Left ventricle myocardium superior (tissue), 1 donor: ENCODE data around the gene DCHS2. TPM values are rescaled to one million over a fixed set of nuclear protein-coding genes. Genes with fewer than 3 reads are reported as not detected.
A peak's percentile ranks its signal among the peaks of the same experiment; 100 is the strongest.

Source experiments
- ATAC-seq: fragments of 200-7000 bp; cut with Tn5 transposase; one replicate; pipeline ENCODE4 v1.9.1; 2020; ENCODE audit warnings: mild to moderate bottlenecking, moderate library complexity
- DNase-seq: peaks from one replicate; pipeline ENCODE4 v3.0.0-alpha.2; 2020
- intact Hi-C: fragments of 100-400 bp; cut with micrococcal nuclease; formaldehyde crosslinking; loops from one replicate; pipeline ENCODE4 v1.11.0; 2022
- total RNA-seq: library from RNA; stranded (reverse); fragmentation: NEBNext Ultra II Directional; extraction: Animal tissue kit (Norgen Biotek cat#: 25700); gene quantifications from one replicate; pipeline ENCODE4 v1.2.1, GENCODE V29; 2021
- donor health status: DM: no; HTN: yes; CAD: no; lungs with severe emphysema.

The DCHS2 gene
- total RNA-seq, 1 donor from 2014 or later = not detected

DNA sequence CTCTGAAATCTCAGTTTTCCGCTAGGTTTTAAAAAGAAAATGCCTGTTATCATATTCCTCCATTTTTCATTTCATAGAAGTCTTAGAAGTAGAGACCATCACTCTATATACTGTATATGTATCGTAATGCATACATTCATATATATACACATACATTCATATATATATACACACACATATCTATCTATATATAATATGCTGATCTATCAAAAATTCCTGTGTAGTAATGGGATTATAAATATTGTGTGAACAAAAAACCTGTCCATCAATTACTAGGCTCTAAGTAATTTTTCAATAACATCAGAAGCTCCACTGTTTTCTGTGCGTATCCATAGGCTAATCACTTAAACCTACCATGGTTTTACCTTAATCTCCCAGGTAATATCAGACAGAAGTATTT, 150.2 kb downstream of the DCHS2 start:
- no peak for DNase-seq
- no peak for ATAC-seq
- intact Hi-C loops = no loop called here

DNA sequence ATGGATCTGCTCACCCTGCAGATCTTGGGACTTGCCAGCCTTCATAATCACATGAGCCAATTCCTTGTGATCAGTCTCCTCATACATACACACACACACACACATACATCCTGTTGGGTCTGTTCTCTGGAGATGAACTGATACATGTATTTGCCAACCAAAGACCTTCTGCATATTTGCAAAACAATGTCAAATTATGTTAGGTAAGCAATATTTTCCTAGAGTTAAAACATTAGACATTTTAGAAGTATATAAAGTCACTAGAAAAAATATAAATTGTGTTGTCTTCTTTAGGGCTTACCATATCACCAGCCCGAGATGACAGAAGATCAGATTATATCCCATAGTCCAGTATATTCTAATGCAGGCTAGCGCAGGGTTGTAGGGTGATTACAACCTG, 156.0 kb downstream of the DCHS2 start:
- no peak for ATAC-seq
- DNase-seq = no peak
- intact Hi-C loops = no loop called here

DNA sequence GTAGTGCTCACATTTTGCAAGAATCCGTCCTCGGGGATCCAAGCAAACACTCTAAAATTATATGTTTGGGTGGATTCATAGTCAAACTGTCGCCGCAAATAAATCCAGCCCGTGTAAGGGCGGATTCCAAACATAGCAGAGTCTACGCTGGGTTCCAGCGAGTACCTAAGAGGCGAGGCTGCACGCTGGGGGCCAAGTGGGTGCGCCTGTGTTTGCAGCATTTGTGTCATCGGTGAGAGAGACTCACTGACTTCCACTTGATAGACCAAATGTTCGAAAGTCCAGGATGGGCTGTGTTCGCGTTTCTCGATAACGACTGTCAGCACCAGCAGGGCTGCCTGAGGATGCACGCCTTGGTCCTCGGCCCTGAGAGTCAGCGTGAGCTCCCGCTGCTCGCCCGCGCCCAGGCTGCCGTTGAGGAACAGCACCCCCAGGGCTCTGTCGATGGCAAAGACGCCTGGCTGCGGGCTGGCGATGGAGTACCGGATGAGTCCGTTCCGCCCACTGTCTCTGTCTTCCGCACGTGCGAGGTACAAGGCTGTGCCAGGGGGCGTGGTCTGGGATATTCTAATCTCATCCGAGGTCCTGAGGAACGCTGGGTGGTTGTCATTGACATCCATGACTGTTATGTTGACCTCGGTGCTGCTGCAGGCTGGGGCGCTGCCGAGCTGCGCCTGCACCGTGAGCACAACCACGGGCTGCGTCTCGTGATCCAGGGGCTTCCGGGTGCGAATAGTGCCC, 158.7 kb downstream of the DCHS2 start:
- ATAC-seq = peak; percentile 17
- DNase-seq = no peak
- intact Hi-C loops = no loop called here

DNA sequence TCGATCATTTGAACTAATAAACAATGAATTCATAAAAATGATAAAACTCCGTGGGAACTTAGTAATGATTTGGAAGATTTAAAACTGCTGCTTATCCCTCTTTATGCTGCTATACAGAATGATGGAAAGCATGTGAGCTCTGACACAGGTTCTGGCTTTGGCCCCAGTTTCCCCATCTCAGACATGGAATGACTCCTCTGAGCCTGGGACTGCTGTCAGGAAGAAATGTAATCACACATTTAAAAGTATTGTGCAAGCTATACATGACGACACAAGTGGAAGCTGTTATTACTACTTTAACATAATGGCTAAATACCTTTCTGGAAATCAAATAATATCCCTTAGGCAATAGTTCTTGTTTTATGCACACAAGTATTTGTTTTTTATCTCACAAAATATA, 161.7 kb downstream of the DCHS2 start:
- intact Hi-C loops = no loop called here
- no peak for ATAC-seq
- DNase-seq = no peak

DNA sequence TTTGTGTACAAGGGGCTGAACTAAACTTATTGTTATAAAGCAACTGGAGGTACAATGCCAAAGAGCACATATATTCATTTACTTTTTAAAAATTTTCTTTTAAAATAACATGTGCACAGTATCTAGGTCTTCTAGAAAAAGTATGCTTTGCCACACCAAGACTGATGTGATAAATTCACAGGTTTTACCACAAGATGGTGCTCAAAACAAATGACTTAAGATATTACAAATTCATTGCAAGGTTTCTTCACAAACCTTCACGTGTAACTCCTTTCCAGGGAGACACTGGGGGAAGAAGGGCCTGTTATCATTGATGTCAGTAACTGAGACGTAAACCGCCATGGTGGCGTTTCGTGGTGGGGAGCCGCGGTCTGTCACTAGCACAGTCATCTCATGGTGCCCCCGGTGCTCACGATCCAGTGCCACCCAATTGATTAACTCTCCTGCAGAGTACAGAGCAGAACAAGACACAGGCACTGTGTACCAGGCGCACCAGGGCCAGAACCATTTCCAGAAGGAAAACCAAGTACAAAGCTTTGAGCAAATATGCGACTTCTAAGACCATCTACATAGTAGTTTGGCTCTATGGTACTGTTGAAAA, 162.2 kb downstream of the DCHS2 start:
- ATAC-seq = no peak
- intact Hi-C loops = no loop called here
- no peak for DNase-seq

DNA sequence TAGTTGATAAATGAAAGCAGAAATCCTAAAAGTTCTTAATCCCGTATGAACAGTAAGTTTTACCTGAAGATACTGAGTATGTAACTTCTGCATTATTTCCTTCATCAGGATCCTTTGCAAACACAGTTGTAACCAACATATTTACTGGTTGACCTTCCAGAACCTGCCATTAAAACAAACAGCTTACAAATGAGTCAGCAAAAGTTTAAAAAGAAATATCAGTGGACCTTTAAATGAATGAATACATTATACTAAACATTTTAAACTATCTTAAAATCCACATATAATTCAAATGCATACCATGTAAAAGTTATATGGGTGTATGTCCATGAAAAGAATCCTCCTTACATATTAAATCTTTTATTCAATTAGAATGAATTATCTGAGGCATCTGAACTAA, 163.6 kb downstream of the DCHS2 start:
- ATAC-seq = no peak
- DNase-seq = no peak
- intact Hi-C loops = no loop called here

DNA sequence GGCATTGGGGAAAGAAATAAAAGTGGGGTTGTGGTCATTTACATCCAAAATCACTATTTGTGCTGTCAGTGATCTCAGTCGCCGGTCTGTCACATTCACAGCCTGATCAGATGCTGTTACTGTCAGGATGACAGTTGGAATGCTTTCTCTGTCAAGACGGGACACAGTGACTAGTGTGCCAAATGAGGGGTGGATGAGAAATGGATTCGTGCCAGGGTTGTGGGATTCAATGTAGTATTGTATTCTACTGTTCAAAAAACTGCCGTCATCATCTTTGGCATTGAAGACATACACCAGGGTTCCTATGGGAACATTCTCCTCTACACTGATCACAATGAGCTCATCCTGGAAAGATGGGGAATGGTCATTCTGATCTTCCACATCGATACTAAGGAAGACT, 171.1 kb downstream of the DCHS2 start:
- intact Hi-C loops = no loop called here
- no peak for DNase-seq
- no peak for ATAC-seq

DNA sequence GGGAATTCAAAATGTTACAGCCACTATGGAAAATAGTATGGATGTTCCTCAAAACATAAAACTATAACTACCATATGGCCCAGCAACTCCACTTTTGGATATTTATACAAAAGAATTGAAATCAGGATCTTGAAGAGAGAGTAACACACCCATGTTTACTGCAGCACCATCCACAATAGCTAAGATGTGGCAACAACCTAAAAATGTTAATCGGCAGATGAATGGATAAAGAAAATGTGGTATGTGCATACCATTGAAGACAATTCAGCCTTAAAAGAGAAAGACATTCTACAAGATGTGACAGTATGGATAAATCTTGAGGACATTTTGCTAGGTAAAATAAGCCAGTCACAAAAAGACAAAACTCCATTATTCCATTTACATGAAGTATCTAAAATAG, 171.9 kb downstream of the DCHS2 start:
- intact Hi-C loops = no loop called here
- ATAC-seq = no peak
- no peak for DNase-seq

DNA sequence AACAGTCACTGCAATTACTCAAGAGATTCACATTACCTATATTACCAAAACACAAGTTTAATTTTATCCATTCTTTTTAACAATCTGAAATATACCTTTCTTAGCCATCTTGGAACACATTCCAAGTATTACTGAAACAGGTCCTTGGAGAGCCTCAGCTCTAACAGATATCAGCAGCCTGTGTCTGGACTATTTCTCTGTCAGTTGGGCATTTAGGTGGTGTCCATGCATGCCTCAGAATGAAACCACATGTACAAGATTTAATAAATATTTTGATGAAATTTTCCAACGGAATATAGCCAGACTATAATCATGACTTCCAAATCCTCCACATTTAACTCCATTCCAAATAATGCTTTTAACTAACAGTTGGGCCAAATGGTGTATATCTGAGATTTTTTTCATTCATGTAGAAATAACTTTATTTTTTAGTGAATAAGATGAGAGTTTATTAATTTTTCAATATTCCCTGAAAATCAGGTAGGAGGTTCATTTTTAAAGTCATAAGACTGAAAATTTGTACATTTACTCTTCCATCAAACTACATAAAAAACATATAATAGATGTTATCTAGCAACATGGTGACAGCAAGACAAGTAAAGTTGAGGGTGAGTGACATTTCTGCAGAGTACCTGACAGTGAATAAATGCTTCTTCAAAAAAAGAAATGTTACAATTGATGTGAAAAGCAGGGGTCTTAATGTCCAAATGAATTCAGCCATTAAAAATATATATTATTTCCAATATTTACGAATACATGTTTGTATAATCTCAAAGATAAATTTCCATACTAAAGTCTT, 174.2 kb downstream of the DCHS2 start:
- intact Hi-C loops = no loop called here
- DNase-seq = no peak
- no peak for ATAC-seq

DNA sequence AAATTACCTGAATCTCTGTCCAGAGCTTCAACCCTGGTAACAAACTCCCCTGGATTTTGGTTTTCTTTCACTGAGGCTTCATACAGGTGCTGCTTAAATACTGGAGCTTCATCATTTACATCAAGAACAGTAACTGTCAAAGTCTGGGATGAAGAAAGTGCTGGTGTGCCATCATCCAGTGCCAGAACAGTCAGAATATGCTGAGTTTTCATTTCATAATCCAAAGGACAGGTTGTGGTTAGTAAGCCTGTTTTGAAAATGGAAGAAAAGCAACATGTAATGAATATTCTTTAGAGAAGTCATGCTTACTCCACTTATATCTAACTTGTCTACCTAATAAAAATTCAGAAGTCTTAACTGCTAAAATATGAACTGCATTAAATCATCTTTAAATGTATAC, 175.9 kb downstream of the DCHS2 start:
- intact Hi-C loops = no loop called here
- no peak for ATAC-seq
- no peak for DNase-seq

DNA sequence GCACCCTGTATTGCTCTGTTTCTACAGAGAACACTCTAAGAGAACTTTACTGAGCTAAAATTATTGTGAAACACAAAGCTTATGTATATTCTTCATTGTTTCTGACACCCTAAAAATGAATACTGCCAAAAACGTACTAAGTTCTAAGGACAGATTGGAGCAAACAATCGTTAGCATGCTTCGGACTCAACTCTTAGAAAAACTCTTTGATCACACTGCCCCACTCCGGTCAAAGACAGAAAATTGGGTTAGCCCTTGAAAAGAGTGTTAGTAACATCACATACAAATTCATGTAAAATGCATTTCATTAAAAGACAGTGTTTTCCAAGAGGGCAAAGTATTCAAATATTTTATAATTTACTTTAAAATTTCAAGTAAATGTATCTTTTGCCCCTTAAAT, 177.4 kb downstream of the DCHS2 start:
- intact Hi-C loops = no loop called here
- ATAC-seq (no peak), DNase-seq (no peak)

DNA sequence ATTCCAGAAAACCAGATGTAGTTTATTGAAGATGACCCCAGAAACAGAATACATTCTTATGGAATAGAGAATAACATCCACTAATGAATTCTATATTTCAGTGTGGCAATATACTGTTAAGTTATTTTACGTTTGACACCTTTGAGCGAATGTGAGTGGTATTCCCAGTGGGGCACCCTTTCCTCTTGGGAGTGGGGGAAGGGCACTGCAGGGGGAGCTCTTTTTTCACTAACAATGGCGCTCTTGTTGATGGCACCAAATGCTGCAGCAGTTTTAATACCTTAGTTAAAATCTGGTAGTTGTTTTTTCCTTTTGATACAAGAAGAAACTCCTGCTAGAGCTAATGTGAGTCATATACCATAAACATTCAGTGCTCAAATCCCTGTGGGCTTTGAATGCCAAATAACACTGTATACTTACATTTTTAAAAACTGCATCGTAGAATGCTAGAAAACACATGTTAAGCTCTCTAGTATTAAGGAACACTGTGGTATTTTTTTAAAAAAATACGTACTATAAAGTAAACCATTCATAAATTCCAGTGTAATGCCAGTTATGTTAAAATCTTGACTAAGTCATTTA, 178.5 kb downstream of the DCHS2 start:
- ATAC-seq (no peak), DNase-seq (no peak)
- intact Hi-C loops = no loop called here

DNA sequence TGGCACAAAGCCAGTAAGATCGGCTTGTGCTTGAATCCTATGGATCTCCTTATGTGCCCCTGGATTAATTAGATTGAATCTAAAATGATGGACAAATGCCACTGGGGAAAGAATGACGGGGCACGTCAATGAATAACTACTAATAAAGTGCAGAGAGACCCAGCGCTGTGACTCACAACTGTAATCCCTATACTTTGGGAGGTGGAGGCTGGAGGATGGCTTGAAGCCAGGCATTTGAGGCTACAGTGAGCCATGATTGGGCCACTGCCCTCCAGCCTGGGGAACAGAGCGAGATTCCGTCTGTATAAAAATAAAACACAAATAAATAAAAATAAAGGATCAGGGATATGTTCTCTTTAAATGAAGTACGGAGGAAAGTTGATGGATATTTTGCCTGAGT, 179.4 kb downstream of the DCHS2 start:
- intact Hi-C loops = no loop called here
- ATAC-seq (no peak), DNase-seq (no peak)

DNA sequence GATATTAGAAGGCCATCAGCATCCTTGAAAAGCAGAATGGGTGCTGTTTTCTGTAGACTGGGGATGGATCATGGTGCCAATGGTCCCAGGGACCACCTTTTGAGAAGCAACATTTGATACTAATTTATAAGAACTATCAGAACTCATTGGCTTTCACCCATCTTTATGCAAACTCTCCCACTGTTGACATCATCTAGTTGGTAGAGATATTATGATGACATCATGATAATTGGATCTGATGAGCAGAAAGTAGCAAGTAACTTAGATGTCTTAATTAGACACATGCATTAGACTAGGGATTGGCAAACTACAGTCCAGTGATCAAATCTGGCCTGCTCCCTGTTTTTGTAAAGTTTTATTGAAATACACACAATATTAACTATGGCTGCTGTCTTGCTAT, 181.0 kb downstream of the DCHS2 start:
- intact Hi-C loops = no loop called here
- DNase-seq = no peak
- ATAC-seq = no peak

DNA sequence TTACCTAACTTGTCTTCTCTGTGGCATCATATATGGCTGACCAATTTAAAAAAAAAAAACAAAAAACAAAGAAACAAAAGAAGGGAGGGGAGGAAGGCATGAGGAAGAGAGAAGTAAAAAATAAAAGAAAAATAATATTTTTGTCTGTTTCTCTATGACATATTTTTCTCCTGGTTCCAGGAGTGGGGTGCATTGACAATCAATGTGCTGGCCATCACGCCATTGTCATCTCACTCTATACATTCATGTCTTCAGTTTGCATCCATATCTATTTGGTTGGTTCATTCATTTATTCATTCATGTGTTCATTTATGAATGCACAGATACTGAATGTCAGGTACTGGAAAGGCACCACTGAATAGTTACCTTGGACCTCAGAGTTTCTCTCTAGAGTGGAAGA, 183.4 kb downstream of the DCHS2 start:
- ATAC-seq = no peak

DNA sequence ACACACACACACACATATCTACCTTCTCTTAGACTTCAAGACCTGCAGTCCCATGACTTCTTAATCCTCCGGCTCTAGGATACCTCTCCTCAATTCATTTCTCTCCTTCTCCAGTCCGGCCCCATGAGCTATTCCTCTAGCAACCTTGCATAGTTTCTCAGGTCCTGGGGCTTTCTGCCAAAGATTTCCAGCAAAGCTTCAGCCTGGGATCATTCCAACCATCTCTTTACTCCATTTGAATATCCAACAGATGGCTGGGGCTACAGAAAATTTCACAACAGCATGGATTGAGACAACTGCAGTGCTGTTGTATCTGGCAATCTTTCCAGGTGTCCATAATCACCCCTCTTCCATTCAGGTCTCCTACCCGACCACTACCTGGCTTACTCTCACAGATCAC, 184.1 kb downstream of the DCHS2 start:
- intact Hi-C loops = no loop called here
- no peak for ATAC-seq

More for the DNA sequence above, 183.4 kb downstream of the DCHS2 start:
- intact Hi-C loops = no loop called here
- no peak for DNase-seq

DNA sequence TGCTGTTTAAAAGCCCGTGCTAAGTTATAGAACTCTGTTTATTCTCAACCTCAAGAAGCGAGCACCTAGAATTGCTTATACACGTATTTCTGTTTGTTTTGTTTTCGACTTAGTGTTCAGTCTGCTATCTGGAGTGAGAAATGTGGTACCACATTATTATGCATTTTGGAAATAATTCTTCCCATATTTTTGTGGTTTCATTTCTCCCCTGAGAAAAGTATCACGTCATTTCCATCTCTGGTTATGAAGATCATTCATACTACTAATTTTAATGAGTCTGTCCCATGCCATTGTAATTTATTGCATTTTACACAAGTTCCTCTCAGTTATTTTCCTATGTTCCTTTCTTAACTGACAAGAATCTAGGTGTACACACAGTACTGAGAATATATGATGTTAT, 186.0 kb downstream of the DCHS2 start:
- ATAC-seq (no peak), DNase-seq (no peak)
- intact Hi-C loops = no loop called here

More for the DNA sequence above, 184.1 kb downstream of the DCHS2 start:
- DNase-seq = no peak

DNA sequence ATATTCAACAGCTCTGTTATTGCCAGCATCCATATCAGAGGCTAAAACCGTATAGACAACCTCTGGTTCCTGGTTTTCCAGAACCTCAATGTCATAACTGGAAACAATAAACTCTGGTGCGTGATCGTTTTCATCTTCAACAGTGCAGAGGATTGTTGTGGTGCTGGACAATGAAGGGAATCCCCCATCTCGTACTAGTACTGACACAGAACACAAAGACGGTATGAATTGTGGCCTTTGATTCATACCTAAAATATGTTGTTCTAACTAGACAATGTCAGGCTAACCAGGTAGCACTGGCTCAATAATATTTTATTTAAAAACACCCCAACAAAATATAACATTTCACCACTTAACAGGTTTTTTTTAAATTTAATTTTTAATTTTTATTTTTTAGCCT, 186.9 kb downstream of the DCHS2 start:
- ATAC-seq = no peak
- intact Hi-C loops = no loop called here

DNA sequence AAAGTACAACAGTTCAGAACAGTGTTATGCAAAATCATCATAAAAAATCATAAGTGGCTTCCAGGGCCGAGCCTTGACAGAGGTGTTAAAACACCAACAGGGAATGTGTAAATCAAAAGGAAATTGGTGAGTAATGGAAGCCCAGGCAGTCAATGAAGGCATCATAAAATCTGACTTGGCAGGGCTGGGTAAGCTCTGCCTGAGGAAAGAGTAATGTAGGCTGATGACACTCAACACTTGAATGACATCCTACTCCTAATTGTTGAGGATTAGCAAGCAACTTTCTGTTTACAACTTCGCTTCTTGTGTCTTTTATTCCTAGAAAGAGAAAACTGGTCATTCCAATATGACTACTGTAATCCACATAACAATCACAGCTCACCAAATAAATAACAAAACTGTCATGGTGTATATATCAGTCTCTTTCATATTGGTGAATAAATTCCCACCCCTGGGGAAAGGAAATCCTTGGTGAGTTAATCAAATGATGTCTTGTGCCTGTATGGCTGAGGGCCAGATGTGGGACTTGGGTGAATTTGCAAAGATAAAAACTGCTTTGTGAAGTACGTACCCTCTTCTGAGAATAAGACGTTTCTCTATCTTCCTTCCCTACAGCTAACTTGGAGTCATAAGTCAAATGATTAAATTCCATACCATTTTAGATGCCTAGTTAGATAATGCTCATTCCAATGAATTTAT, 196.8 kb downstream of the DCHS2 start:
- ATAC-seq (no peak), DNase-seq (no peak)
- intact Hi-C loops = no loop called here

More for the DNA sequence above, 186.9 kb downstream of the DCHS2 start:
- DNase-seq = no peak

DNA sequence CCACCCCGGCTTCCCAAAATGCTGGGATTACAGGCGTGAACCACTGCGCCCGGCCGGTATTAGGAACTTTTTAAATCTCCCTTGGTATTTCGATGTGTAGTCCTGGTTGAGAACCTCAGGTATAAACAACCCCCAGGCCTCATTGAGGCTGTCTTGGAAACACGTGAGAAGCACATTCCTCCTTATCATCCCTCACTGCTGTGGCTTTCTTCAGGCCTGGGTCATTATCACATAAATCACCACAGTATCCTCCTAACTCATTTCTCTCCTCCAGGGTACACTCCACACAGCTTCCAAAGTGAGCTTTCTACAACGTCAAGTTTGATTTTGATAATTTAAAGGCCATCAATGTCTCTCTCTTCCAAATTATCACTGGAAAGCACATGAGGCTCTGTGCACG, 198.2 kb downstream of the DCHS2 start:
- intact Hi-C loops = no loop called here
- no peak for DNase-seq
- ATAC-seq = no peak
